ENCODE results near the gene CDK18.

The CDK18 gene

DNA sequence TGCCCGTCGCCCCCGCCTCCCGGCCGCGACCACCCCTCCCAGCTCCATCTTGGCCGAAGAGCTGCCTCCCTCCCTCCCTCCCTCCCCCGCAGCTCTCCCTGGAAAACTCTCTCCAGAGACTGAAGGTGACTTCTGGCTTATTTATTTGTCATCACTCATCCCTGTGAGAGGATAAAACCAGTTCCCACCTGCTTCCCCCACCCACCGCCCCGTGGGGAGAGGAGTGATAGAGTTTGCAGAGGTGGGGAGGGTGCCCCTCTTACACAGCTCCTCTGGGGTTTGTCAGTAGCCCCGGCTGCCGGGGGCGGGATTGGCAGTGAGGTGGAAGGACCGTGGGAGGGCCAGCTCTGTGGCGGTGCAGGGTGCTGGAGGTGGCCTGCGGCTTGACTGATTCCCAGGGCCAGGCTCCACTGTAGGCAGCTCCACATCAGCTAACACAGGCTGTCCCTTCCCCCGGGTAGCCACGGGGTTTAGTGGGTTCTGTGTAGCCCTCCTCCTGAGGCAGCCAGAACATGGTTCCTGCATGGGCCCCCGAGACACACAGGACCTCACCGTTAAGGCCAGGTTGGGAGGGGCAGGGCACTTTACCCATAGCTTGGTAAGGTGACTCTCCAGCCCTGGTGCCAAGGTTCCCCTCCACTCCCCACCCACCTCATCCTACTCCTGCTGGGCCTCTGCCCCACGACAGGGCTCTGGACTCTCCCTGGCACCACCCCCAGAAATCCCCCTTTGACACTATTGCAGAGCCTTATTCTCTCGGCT lies 65.1 kb downstream of the CDK18 start:
- DNase-seq (ENCODE audit: low read depth, low spot score), result no peak

- no peak for DNase-seq (ENCODE audit: low read depth, low spot score)
Observed at GRCh38 chr1:205570173-205570501, 65.7 kb downstream of the CDK18 start.

GRCh38 chr1:205570796-205571537 lies 66.5 kb downstream of the CDK18 start:
- DNase-seq (ENCODE audit: low read depth, low spot score), result no peak

DNA sequence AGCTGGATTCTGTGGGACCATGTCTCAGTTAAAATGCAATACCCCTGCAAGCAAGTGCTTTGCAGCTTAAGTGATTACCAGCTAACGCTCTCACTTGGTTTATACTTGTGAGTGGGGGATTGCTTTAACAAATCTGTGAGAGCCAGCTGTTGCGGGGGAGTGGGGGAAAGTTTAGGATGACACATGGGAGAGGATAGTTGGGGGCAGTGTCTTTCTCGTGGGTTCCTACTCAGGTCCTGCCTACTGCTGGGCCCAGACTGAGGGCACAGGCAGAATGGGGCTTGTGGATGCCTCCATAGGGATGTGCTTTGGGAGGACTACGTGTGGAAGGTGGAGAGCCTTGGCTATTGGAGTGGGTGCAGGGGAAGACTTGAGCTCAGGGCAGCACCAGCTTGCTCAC lies 67.3 kb downstream of the CDK18 start:
- DNase-seq (ENCODE audit: low read depth, low spot score), result no peak

DNA sequence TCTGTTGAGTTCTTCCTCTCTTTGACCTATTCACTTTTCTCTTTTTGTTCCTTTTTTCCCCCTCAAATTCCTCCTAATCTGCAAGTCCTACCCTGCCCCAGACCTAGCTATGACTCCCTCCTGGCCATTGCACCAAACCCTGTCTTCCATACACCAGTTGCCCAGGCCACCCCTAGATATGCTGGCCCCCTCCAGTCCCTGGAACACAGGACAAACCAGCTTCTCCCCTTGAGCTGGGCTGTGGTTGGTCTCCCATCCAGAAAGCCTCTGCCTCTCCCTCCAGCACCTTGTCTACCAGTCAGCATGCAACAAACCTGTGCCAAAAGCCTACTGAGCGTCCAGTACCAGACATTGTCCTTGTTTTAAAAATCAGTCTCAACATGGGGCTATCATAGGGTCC lies 68.0 kb downstream of the CDK18 start:
- no peak for DNase-seq (ENCODE audit: low read depth, low spot score)

DNA sequence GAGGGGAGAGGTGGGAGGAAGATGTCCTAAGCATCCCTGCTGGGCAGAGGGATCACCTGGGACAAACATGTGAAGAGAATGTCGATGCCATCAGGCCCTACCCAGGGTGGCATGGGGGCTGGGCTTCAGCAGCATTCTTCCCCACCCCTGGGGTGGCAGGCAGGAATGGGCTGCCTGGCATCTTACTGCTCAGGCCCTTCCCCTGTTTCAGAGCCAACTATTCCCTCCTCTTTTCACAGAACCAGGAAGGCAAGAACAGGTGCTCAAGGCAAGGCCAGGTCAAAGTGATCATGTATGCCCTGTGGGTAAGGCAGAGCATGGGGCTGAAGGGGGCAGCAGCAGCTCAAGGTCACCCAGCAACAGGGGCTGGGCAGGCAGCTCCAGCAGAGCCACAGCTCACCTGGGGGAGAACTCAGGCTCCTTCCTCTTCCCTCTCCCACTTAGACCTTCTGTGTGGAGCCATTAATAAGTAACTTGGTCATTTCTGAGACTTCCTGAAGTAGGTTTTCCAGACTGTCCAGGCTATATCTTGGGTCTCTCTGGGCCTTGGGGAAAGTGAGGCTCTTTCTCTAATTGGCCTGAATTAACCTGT lies 70.9 kb downstream of the CDK18 start:
- DNase-seq (ENCODE audit: low read depth, low spot score), result no peak

DNA sequence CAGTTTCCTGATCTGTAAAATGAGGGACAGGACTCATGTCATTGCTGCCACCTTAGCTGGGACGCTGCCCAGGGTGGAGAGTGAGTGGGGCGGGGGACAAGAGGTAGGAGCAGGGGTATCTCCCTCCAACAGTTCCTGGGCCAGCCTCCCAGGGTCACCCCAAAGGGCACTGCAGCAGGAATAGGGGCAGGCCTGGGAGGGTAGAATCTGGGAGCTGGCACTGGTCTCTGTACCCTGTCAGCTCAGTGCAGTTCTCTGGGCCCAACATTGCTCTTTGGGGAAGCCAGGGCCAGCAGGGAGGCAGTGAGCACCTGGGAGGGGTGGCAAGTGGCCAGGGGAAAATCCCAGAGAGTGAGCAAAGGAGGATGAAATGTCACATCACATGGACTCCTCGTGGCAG lies 71.5 kb downstream of the CDK18 start:
- no peak for DNase-seq (ENCODE audit: low read depth, low spot score)

DNA sequence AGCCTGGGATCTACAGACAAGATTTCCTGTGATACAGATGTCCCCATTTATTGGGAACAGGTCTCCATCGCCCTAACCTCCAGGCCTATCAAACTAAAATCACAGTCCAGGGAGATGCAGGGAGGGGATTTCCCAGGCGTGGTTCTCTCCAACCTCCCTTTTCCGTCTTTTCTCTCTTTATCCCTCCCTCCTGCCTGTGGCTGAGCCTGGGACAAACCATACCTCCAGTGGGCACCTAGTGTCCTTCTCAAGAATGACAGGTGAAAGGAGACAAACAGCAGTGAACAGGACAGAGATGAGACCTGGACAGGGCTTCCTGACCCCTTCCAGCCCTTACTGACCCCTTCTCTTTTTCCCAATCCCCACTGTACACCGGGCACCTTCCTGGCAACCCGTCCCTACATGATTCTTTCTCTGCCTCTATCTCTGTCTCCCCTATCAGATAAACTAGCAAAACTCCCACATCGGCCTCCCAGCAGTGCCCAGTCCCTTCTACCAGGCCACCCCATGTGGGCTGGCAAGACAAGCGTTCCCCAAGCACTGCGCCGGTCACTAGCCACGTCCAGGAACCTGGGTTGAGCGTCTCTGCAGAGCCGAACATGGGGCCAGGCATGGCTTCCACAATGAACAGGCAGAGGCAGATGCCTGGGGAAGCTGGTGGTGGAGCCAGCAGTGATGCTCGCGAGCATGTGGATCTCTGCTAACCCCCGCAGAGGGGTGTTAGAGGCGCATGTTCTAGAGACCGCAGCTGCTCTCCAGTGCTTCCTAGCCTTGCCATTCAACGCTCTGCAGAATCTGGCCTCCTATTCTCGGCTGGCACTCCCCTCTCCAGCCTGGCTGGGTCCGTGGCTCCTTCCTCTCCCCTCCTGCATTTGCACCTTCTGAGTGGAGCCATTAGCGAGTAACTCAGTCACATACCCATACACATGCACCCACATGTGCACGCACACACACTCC lies 72.6 kb downstream of the CDK18 start:
- DNase-seq (ENCODE audit: low read depth, low spot score), result no peak

DNA sequence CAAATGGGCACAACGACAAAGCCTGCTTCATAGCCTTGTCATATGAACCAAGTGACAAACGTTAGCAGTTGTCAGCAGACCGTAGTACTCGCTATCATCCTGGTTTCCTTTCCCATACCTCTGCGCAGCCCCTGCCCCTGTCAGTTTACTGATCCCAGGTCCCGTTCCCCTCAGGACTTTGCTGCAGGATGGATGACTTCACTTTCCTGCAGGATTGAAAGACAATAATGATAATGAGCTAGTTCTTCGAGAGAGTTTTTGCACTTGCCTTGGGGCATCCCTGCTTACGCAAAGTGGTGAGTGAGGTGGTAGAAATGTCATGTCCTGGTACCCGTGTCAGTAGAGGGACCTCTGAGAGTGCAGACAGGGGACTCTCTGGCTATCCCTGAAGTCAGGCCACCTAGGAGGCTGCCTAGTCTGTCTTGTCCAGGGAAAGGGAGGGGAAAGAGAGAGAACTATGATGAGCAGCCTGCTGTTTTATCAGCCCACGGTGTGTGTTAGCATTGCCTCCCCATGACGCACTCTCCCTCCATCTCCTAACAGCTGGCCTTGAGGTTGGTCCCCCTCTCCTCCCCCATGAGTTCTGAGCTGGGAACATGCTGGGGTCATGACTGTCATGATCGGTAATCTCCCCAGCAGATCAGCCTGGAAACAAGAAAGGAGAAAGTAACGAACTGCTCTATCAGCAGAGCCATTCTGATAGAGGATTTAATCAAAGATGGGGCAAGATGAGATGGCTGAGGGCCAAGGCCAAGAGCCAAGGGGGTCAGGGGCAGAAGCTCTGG lies 73.6 kb downstream of the CDK18 start:
- no peak for DNase-seq (ENCODE audit: low read depth, low spot score)

DNA sequence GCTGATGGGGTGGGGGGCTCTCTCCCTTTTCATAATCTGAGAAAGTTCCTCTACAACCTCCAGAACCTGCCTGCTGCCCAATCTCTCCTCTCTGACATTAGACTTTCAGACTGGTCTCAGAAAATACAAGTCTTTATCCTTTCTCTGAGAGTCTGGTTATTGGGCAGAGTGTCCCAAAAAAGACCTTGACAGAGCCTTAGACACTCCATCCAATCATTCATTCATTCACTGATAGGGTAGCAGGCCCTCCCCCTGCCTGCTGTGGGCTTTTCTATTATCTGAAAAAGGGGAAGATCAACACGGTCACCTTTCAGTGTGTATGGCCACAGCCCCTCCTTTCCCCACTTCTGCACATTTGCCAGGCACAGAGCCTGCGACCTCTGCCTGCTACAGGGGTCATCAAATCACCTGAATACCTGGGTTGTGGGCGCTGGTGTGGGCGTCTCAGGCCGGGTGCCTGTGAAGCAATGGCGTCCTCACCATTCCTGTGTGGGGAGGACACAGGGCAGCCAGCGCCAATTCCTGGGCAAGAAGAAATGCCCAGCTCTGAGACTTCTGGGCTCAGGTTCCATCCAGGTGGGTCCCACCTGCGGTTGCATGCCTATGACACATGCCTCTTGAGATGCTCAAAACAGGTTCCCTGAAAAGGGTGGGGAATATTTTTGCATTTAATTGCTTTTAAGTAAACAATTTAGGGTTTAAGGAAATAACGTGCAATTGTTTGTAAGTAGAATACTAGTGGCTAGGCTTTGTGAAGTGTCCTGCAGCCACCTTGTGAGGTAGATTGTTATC lies 74.5 kb downstream of the CDK18 start:
- no peak for DNase-seq (ENCODE audit: low read depth, low spot score)

DNA sequence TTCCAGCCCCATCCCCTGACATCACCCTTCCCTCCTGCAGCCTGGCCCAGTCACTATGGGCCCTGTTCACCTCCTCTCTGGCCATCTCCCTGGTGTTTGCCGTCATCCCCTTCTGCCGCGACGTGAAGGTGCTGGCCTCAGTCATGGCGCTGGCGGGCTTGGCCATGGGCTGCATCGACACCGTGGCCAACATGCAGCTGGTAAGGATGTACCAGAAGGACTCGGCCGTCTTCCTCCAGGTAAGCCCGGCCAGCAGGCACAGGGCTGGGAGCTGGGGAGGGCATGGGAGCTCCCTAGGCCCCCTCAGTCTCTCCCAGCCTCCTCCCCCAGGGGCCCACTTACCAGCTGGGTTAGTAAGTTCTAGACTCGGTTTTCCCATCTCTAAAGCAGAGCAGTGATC lies 75.2 kb downstream of the CDK18 start:
- no peak for DNase-seq (ENCODE audit: low read depth, low spot score)

GRCh38 chr1:205580140-205580922 lies 75.9 kb downstream of the CDK18 start:
- no peak for DNase-seq (ENCODE audit: low read depth, low spot score)

DNA sequence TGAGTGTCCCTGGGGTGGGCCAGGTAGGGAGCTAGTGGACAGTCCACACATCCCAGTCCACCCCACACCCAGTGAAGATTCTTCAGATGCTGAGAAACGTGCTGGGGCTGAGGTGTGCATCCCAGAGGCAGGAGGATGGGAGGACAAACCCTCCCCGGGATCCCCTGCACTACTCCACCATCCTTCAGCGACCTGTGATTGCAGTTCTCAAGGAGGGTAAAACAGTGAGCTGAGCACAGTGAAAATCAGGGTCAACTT lies 76.4 kb downstream of the CDK18 start:
- DNase-seq (ENCODE audit: low read depth, low spot score), result no peak

- DNase-seq (ENCODE audit: low read depth, low spot score), result no peak
Observed at GRCh38 chr1:205581321-205581980, 77.0 kb downstream of the CDK18 start.

GRCh38 chr1:205582046-205582445 lies 77.6 kb downstream of the CDK18 start:
- DNase-seq (ENCODE audit: low read depth, low spot score), result no peak

Measured in astrocyte of the hippocampus (primary cell).